Parathyroid adenoma (tissue), 2 donors: Measurements from ENCODE around the gene PARD3B.

ENCODE experiments used
- H2AFZ ChIP-seq: fragments of 300-600 bp; sonication (generic); one replicate; pipeline ENCODE4 v1.7.0; 2017; ENCODE audit warnings: antibody characterized with exemption, mild to moderate bottlenecking
- H3K27ac ChIP-seq: fragments of 300-600 bp; sonication (generic); one replicate; pipeline ENCODE4 v1.7.0; 2017
- H3K27me3 ChIP-seq: fragments of 300-600 bp; sonication (generic); one replicate; pipeline ENCODE4 v1.7.0; 2017; ENCODE audit warnings: low read length; ENCODE audit not compliant: control insufficient read depth, insufficient read depth
- H3K36me3 ChIP-seq: fragments of 300-600 bp; sonication (generic); one replicate; pipeline ENCODE4 v1.7.0; 2017; ENCODE audit warnings: low read length; ENCODE audit not compliant: control insufficient read depth, insufficient read depth
- H3K4me1 ChIP-seq: fragments of 300-600 bp; sonication (generic); one replicate; pipeline ENCODE4 v1.7.0; 2017; ENCODE audit warnings: control low read depth
- H3K4me2 ChIP-seq: fragments of 300-600 bp; sonication (generic); one replicate; pipeline ENCODE4 v1.7.0; 2017; ENCODE audit warnings: low read length
- H3K4me3 ChIP-seq: fragments of 300-600 bp; sonication (generic); one replicate; pipeline ENCODE4 v1.7.0; 2017; ENCODE audit warnings: low read depth, low read length
- H3K79me2 ChIP-seq: fragments of 300-600 bp; sonication (generic); one replicate; pipeline ENCODE4 v1.7.0; 2017; ENCODE audit warnings: control low read depth
- H3K9ac ChIP-seq: fragments of 300-600 bp; sonication (generic); one replicate; pipeline ENCODE4 v1.7.0; 2017; ENCODE audit warnings: mild to moderate bottlenecking
- H3K9me3 ChIP-seq: fragments of 300-600 bp; sonication (generic); one replicate; pipeline ENCODE4 v1.7.0; 2017; ENCODE audit warnings: low read length; ENCODE audit not compliant: control insufficient read depth
- TF ChIP-seq, protein P1 (sequence below): fragments of 300-600 bp; sonication (generic); IDR thresholded peaks from one replicate; pipeline ENCODE4 v1.7.0; 2017; ENCODE audit warnings: antibody characterized with exemption, mild to moderate bottlenecking
- donor health status: primary hyperparathyroidism.

PARD3B gene

GRCh38 chr2:205245652-205246051 is 700.4 kb downstream of the PARD3B start:
- Histone ChIP-seq H3K79me2 (no peaks in the 10 kb centered on the region), H2AFZ (no peak overlapping the region), H3K4me2 (no peak overlapping the region), H3K36me3 (no peaks in the 10 kb centered on the region), H3K4me1 (no peaks in the 10 kb centered on the region), H3K4me3 (no peak overlapping the region), H3K9me3 (no peaks in the 10 kb centered on the region), H3K27ac (no peak overlapping the region), H3K9ac (no peak overlapping the region), H3K27me3 (no peaks in the 10 kb centered on the region)
- TF ChIP-seq, protein P1, sequence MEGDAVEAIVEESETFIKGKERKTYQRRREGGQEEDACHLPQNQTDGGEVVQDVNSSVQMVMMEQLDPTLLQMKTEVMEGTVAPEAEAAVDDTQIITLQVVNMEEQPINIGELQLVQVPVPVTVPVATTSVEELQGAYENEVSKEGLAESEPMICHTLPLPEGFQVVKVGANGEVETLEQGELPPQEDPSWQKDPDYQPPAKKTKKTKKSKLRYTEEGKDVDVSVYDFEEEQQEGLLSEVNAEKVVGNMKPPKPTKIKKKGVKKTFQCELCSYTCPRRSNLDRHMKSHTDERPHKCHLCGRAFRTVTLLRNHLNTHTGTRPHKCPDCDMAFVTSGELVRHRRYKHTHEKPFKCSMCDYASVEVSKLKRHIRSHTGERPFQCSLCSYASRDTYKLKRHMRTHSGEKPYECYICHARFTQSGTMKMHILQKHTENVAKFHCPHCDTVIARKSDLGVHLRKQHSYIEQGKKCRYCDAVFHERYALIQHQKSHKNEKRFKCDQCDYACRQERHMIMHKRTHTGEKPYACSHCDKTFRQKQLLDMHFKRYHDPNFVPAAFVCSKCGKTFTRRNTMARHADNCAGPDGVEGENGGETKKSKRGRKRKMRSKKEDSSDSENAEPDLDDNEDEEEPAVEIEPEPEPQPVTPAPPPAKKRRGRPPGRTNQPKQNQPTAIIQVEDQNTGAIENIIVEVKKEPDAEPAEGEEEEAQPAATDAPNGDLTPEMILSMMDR = no peak

- no peaks in the 10 kb centered on the region for H3K79me2 ChIP-seq
- TF ChIP-seq, protein P1 = no peak
Measured at GRCh38 chr2:205259121-205259520, 713.8 kb downstream of the PARD3B start.

DNA sequence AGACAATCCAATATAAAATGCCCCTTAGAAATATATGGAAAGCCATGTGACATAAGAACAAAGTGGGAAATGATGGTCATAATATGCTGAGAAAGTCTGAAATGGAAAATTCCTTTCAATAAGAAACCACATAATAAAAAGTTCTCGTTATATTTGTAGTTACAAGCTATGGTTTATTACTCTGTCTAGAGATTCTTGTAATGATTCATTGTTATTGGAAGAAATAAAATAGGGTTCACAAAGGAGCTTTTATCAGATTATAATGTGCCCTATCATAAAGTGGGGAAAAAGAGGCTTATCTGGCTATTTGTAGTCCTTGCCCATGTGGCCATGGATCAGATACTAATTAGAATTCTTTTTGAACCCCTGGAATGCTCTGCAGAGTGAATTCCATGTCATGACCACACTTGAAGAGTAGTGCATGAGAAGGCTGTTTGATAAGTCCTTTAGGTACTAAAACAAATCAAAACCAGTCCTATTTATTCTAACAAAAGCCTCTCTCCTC is 716.3 kb downstream of the PARD3B start:
- H2AFZ ChIP-seq = no peak overlapping the region
- peaks cover 2% of the 10 kb centered on the region for H3K4me1 ChIP-seq
- TF ChIP-seq, protein P1 = no peak
- no peak overlapping the region for H3K4me3 ChIP-seq
- H3K36me3 ChIP-seq = no peaks in the 10 kb centered on the region
- H3K27ac ChIP-seq = no peak overlapping the region
- H3K9ac ChIP-seq = no peak overlapping the region
- no peaks in the 10 kb centered on the region for H3K79me2 ChIP-seq
- no peak overlapping the region for H3K4me2 ChIP-seq
- H3K9me3 ChIP-seq = no peaks in the 10 kb centered on the region
- H3K27me3 ChIP-seq = no peaks in the 10 kb centered on the region

More at GRCh38 chr2:205259121-205259520, 713.8 kb downstream of the PARD3B start:
- no peaks in the 10 kb centered on the region for H3K9me3 ChIP-seq
- H3K36me3 ChIP-seq = no peaks in the 10 kb centered on the region
- H3K4me1 ChIP-seq = no peaks in the 10 kb centered on the region
- no peak overlapping the region for H2AFZ ChIP-seq
- H3K9ac ChIP-seq = no peak overlapping the region
- H3K27me3 ChIP-seq = no peaks in the 10 kb centered on the region
- no peak overlapping the region for H3K27ac ChIP-seq
- no peak overlapping the region for H3K4me2 ChIP-seq
- H3K4me3 ChIP-seq = no peak overlapping the region

- Histone ChIP-seq H3K4me3 (no peak overlapping the region), H3K27ac (no peak overlapping the region), H3K9ac (no peak overlapping the region), H3K9me3 (no peaks in the 10 kb centered on the region), H3K4me1 (peaks cover 2% of the 10 kb centered on the region), H2AFZ (no peak overlapping the region), H3K27me3 (no peaks in the 10 kb centered on the region), H3K36me3 (no peaks in the 10 kb centered on the region), H3K4me2 (no peak overlapping the region), H3K79me2 (no peaks in the 10 kb centered on the region)
- TF ChIP-seq, protein P1 = no peak
Measured at GRCh38 chr2:205267323-205267722, 722.0 kb downstream of the PARD3B start.

- no peaks in the 10 kb centered on the region for H3K36me3 ChIP-seq
- no peaks in the 10 kb centered on the region for H3K27me3 ChIP-seq
- H3K27ac ChIP-seq = no peak overlapping the region
- TF ChIP-seq, protein P1 = no peak
- H3K4me3 ChIP-seq = no peak overlapping the region
- H3K79me2 ChIP-seq = no peaks in the 10 kb centered on the region
- H2AFZ ChIP-seq = no peak overlapping the region
- no peaks in the 10 kb centered on the region for H3K9me3 ChIP-seq
- H3K4me2 ChIP-seq = no peak overlapping the region
- no peak overlapping the region for H3K9ac ChIP-seq
- peaks cover 2% of the 10 kb centered on the region for H3K4me1 ChIP-seq
Measured at GRCh38 chr2:205270689-205271088, 725.4 kb downstream of the PARD3B start.
